Keratinocyte (primary cell): Measurements from ENCODE around the gene GTF3C1. TPM values are rescaled to one million over a fixed set of nuclear protein-coding genes. Genes with fewer than 3 reads are reported as not detected.

Experiments used
- DNase-seq: peaks from one replicate; pipeline ENCODE4 v3.0.0-alpha.2; 2011; ENCODE audit warnings: low read depth, missing footprints, low spot score
- FAIRE-seq: peaks from 2 replicates; lab custom pipeline; 2011; peaks lifted over from hg19 to GRCh38; lab: Jason Lieb, UNC
- H2AFZ ChIP-seq: 2 replicates; pipeline ENCODE4 v1.6.0; 2012; ENCODE audit warnings: low read length, control low read depth, inconsistent platforms; ENCODE audit not compliant: control insufficient read depth
- H3K27ac ChIP-seq: 2 replicates; pipeline ENCODE4 v1.5.1; 2011; ENCODE audit warnings: low read length; ENCODE audit not compliant: control insufficient read depth, insufficient read depth
- H3K27me3 ChIP-seq: 3 replicates; pipeline ENCODE4 v1.6.0; 2011; ENCODE audit warnings: low read length; ENCODE audit not compliant: control insufficient read depth, insufficient read depth; ENCODE audit errors: extremely low read depth
- H3K36me3 ChIP-seq, 2 experiments: 2 replicates in 1 of 2; 3 replicates in 1 of 2; pipeline ENCODE4 v1.5.1; 2011; ENCODE audit warnings: low read length in 2 of 2, mild to moderate bottlenecking in 1 of 2; ENCODE audit not compliant: control insufficient read depth in 2 of 2, insufficient read depth in 2 of 2; ENCODE audit errors: extremely low read depth in 1 of 2
- H3K4me1 ChIP-seq: 3 replicates; pipeline ENCODE4 v1.5.1; 2011; ENCODE audit warnings: low read length; ENCODE audit not compliant: control insufficient read depth, insufficient read depth; ENCODE audit errors: extremely low read depth
- H3K4me2 ChIP-seq: 3 replicates; pipeline ENCODE4 v1.6.0; 2011; ENCODE audit warnings: low read depth, low read length; ENCODE audit not compliant: control insufficient read depth, insufficient read depth; ENCODE audit errors: extremely low read depth
- H3K4me3 ChIP-seq, 3 experiments: fragments of 200-600 bp in 1 of 3; sonication (generic) in 1 of 3; 2 replicates in 2 of 3; 3 replicates in 1 of 3; pipeline ENCODE4 v1.5.1; 2011 to 2016; ENCODE audit warnings: low read length in 3 of 3, mild to moderate bottlenecking in 3 of 3, control low read depth in 2 of 3, inconsistent platforms in 1 of 3, low read depth in 1 of 3, mixed read lengths in 1 of 3, mixed run types in 1 of 3, moderate library complexity in 1 of 3; ENCODE audit not compliant: control insufficient read depth in 2 of 3, insufficient read depth in 2 of 3; ENCODE audit errors: extremely low read depth in 1 of 3
- H3K79me2 ChIP-seq: 2 replicates; pipeline ENCODE4 v1.6.0; 2012; ENCODE audit warnings: low read length; ENCODE audit not compliant: control insufficient read depth, insufficient read depth
- H3K9ac ChIP-seq: 3 replicates; pipeline ENCODE4 v1.6.0; 2011; ENCODE audit warnings: low read length; ENCODE audit not compliant: control insufficient read depth, insufficient read depth; ENCODE audit errors: extremely low read depth
- H3K9me1 ChIP-seq: 3 replicates; pipeline ENCODE4 v1.6.0; 2011; ENCODE audit warnings: low read length; ENCODE audit not compliant: control insufficient read depth, insufficient read depth; ENCODE audit errors: extremely low read depth
- H3K9me3 ChIP-seq: 2 replicates; pipeline ENCODE4 v1.5.1; 2012; ENCODE audit warnings: low read depth, low read length; ENCODE audit not compliant: control insufficient read depth
- H4K20me1 ChIP-seq: 3 replicates; pipeline ENCODE4 v1.6.0; 2011; ENCODE audit warnings: low read length; ENCODE audit not compliant: control insufficient read depth, insufficient read depth; ENCODE audit errors: extremely low read depth
- EZH2 ChIP-seq: IDR thresholded peaks from one replicate; pipeline ENCODE4 v1.6.1; 2012; ENCODE audit warnings: inconsistent platforms, mild to moderate bottlenecking, low read length, moderate library complexity
- dilution Hi-C: fragments of 300-500 bp; cut with MboI; formaldehyde crosslinking; loops from one replicate; pipeline ENCODE4 v1.7.0; 2020; ENCODE audit warnings: low sequenced_read_pairs; ENCODE audit not compliant: extremely low pct_ligation_motif_present
- polyA plus RNA-seq, 5 experiments: library from polyadenylated mRNA; depleted of rRNA in 3 of 5; stranded (reverse) in 3 of 5; stranded (forward) in 1 of 5; unstranded in 1 of 5; fragments of >200 nt; gene quantifications; 1 replicate in 1 of 5; 2 replicates in 3 of 5; 3 replicates in 1 of 5; pipeline versions ENCODE4 v1.2.1 to v1.2.3, GENCODE V29; 2011 to 2012; ENCODE audit warnings: missing spikeins in 2 of 5, low read depth in 1 of 5, low replicate concordance in 1 of 5
- TF ChIP-seq, protein P1 (sequence below), 3 experiments: IDR thresholded peaks in 1 of 3; conservative IDR thresholded peaks in 1 of 3; optimal IDR thresholded peaks in 1 of 3; 2 replicates in 2 of 3; 3 replicates in 1 of 3; pipeline versions ENCODE3 to v1.5.1; 2011; ENCODE audit warnings: low read length in 3 of 3, mild to moderate bottlenecking in 3 of 3, moderate library complexity in 2 of 3, control low read depth in 1 of 3, inconsistent platforms in 1 of 3; ENCODE audit not compliant: insufficient read depth in 2 of 3; ENCODE audit errors: extremely low read depth in 1 of 3

Gene GTF3C1
- polyA plus RNA-seq, 1 donor (not counting 4 experiments of a cell fraction or from before 2014, with no cell fraction given), result 23.5 TPM

DNA sequence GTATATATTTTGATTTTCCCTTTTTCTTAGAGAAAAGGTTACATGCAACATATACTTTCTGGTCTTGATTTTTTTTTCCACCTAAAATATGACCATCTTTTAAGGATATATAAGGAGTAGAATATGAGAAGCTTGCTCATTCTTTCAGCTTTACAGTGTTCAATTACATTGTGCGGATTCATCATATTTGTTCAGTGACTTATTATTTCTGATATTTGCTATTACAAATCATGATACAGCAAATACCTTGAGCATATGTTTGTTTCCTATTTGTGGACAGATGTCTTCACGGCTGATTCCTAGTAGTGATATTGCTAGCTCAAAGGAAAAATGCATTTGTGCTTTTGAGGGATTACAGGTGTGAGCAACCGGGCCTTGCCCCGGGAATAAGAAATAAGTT lies 18.4 kb upstream of the GTF3C1 start:
- dilution Hi-C loops, result no loop called here

GRCh38 chr16:27566417-27566816 lies 16.7 kb upstream of the GTF3C1 start:
- Histone ChIP-seq H3K27me3 (no peaks in the 10 kb centered on the region), H4K20me1 (no peaks in the 10 kb centered on the region), H3K9ac (no peak overlapping the region), H3K79me2 (peaks cover 2% of the 10 kb centered on the region), H3K4me3 (no peak overlapping the region), H2AFZ (no peak overlapping the region), H3K27ac (no peak overlapping the region), H3K9me1 (no peaks in the 10 kb centered on the region), H3K4me2 (no peak overlapping the region), H3K36me3 (peaks cover 3 to 4% of the 10 kb centered on the region in 2 experiments), H3K4me1 (no peaks in the 10 kb centered on the region), H3K9me3 (no peaks in the 10 kb centered on the region)
- dilution Hi-C loops, result no loop called here
- DNase-seq, result no peak
- TF ChIP-seq, protein P1, sequence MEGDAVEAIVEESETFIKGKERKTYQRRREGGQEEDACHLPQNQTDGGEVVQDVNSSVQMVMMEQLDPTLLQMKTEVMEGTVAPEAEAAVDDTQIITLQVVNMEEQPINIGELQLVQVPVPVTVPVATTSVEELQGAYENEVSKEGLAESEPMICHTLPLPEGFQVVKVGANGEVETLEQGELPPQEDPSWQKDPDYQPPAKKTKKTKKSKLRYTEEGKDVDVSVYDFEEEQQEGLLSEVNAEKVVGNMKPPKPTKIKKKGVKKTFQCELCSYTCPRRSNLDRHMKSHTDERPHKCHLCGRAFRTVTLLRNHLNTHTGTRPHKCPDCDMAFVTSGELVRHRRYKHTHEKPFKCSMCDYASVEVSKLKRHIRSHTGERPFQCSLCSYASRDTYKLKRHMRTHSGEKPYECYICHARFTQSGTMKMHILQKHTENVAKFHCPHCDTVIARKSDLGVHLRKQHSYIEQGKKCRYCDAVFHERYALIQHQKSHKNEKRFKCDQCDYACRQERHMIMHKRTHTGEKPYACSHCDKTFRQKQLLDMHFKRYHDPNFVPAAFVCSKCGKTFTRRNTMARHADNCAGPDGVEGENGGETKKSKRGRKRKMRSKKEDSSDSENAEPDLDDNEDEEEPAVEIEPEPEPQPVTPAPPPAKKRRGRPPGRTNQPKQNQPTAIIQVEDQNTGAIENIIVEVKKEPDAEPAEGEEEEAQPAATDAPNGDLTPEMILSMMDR (optimal IDR thresholded peaks at IDR 0.05 in 1 of 3, IDR thresholded peaks at IDR 0.05 in 1 of 3, conservative IDR thresholded peaks at IDR 0.05 in 1 of 3; ENCODE audit: extremely low read depth in 1 of 3, insufficient read depth in 2 of 3, low read length in 3 of 3), result no peak
- FAIRE-seq, result no peak

More for the DNA sequence above, 18.4 kb upstream of the GTF3C1 start:
- Histone ChIP-seq H2AFZ (no peak overlapping the region), H3K79me2 (no peaks in the 10 kb centered on the region), H3K9me1 (no peaks in the 10 kb centered on the region), H3K27me3 (no peaks in the 10 kb centered on the region), H3K4me2 (no peak overlapping the region), H3K9ac (no peak overlapping the region), H3K4me3 (no peak overlapping the region), H3K27ac (no peak overlapping the region), H3K9me3 (no peaks in the 10 kb centered on the region), H4K20me1 (no peaks in the 10 kb centered on the region), H3K4me1 (no peaks in the 10 kb centered on the region), H3K36me3 (peaks cover 0 to 3% of the 10 kb centered on the region in 2 experiments)
- no peak for TF ChIP-seq EZH2
- TF ChIP-seq, protein P1 (optimal IDR thresholded peaks at IDR 0.05 in 1 of 3, IDR thresholded peaks at IDR 0.05 in 1 of 3, conservative IDR thresholded peaks at IDR 0.05 in 1 of 3; ENCODE audit: extremely low read depth in 1 of 3, insufficient read depth in 2 of 3, low read length in 3 of 3), result no peak
- no peak for DNase-seq
- FAIRE-seq, result no peak
